Measurements from ENCODE around the gene CBLN3. TPM values are rescaled to one million over a fixed set of nuclear protein-coding genes. Genes with fewer than 3 reads are reported as not detected.

The CBLN3 gene
- total and polyA plus RNA-seq, 2 of the 4 experiments (the other 2 are of a cell fraction): 0.72 to 4.5 TPM

DNA sequence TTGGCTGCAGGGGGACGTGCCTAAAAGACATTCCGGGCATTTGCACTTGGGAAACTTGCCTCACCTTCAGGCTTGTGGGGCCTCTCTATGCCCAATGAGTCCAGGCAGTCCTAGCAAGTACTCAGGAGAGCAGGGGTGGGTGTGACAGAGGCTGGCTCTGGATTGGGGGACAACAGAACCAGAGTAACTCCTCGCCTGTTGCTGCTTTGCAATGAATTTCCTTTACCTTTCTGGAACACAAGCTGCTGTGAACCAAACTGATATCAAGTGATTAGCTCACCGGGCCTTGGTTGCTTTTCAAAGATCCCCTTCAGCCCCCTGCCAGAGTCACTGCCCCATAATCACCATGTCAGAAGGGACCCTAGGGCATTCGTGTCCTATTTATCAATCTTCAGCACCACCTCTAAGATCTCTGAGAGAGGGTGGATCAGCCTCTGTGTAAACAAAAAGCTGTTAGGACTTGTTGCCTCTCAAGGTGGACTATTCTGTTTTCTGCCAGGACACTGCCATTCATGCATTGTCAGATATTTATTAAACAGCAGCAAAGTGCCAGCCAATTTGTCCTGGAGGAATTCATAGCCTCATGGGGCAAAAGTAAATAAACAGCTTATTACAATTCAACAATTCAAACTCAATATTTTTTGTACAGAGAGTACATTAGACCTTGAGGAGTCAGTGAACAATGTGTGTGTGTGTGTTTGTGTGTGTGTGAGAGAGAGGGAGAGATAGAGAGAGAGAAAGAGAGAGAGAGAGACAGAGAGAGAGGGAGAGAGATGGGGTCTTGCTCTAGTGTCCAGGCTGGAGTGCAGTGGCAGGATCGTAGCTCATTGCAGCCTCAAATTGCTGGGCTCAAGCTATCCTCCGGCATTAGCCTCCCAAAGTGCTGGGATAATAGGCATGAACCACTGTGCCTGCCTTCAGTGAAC lies 50.2 kb downstream of the CBLN3 start:
- Histone ChIP-seq H2BK15ac (ENCODE audit: low read depth, low read length) (no peak overlapping the region), H3K9me1 (ENCODE audit: insufficient read depth, low read length) (peaks cover 7% of the 10 kb centered on the region), H3K4me3 (ENCODE audit: insufficient read depth, low read depth, low read length) (no peak overlapping the region), H2BK20ac (ENCODE audit: low read depth, low read length) (no peak overlapping the region), H2BK5ac (ENCODE audit: low read depth, low read length, poor library complexity, severe bottlenecking) (no peak overlapping the region), H4K91ac (ENCODE audit: insufficient read depth, low read depth, low read length) (no peak overlapping the region), H3K27me3 (ENCODE audit: control insufficient read depth, insufficient read depth, low read length) (peaks cover 5% of the 10 kb centered on the region), H3K27ac (ENCODE audit: insufficient read depth, low read length) (no peak overlapping the region), H2AFZ (replicated peaks; ENCODE audit: low read length, poor library complexity) (no peak overlapping the region), H4K5ac (ENCODE audit: low read depth, low read length) (no peak overlapping the region), H3K56ac (ENCODE audit: extremely low read depth, insufficient read depth, low read length) (no peak overlapping the region), H2AK5ac (ENCODE audit: low read depth, low read length) (no peak overlapping the region), H3K23ac (ENCODE audit: low read depth, low read length) (no peak overlapping the region), H3K79me1 (ENCODE audit: low read depth in 1 of 2, low read length in 2 of 2) (no peaks in the 10 kb centered on the region), H3K9me3 (ENCODE audit: control insufficient read depth, insufficient read depth, low read length) (no peaks in the 10 kb centered on the region), H3K4ac (ENCODE audit: low read depth, low read length) (no peak overlapping the region), H3K14ac (replicated peaks; ENCODE audit: low read depth, low read length) (no peak overlapping the region), H3K18ac (ENCODE audit: low read depth, low read length) (no peak overlapping the region), H2BK120ac (ENCODE audit: low read depth, low read length) (no peak overlapping the region), H3K4me2 (ENCODE audit: low read depth, low read length) (no peak overlapping the region), H3K36me3 (ENCODE audit: control insufficient read depth, insufficient read depth, low read length) (peaks cover 40% of the 10 kb centered on the region), H3K9ac (ENCODE audit: low read depth, low read length) (no peak overlapping the region), H2AK9ac (replicated peaks; ENCODE audit: low read depth, low read length, poor library complexity) (no peak overlapping the region), H4K20me1 (ENCODE audit: insufficient read depth, low read length) (0 out of 2 replicates have a peak, but pooled peaks cover 3% of the 10 kb centered on the region), H4K8ac (ENCODE audit: low read depth in 2 of 2, low read length in 2 of 2) (no peak overlapping the region), H3K4me1 (ENCODE audit: control insufficient read depth, insufficient read depth, low read length) (no peaks in the 10 kb centered on the region)
- TF ChIP-seq, protein P1, sequence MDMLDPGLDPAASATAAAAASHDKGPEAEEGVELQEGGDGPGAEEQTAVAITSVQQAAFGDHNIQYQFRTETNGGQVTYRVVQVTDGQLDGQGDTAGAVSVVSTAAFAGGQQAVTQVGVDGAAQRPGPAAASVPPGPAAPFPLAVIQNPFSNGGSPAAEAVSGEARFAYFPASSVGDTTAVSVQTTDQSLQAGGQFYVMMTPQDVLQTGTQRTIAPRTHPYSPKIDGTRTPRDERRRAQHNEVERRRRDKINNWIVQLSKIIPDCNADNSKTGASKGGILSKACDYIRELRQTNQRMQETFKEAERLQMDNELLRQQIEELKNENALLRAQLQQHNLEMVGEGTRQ (IDR thresholded peaks at IDR 0.05; ENCODE audit: low read depth, low read length): no peak
- TF ChIP-seq, protein P2, sequence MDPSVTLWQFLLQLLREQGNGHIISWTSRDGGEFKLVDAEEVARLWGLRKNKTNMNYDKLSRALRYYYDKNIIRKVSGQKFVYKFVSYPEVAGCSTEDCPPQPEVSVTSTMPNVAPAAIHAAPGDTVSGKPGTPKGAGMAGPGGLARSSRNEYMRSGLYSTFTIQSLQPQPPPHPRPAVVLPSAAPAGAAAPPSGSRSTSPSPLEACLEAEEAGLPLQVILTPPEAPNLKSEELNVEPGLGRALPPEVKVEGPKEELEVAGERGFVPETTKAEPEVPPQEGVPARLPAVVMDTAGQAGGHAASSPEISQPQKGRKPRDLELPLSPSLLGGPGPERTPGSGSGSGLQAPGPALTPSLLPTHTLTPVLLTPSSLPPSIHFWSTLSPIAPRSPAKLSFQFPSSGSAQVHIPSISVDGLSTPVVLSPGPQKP (IDR thresholded peaks at IDR 0.05; ENCODE audit: borderline replicate concordance, low read depth, low read length): no peak
- TF ChIP-seq NFE2L2 (IDR thresholded peaks at IDR 0.05; ENCODE audit: low read depth, low read length): no peak
- no peak for TF ChIP-seq CEBPB (IDR thresholded peaks at IDR 0.05; ENCODE audit: low read depth, low read length)
- TF ChIP-seq, protein P3, sequence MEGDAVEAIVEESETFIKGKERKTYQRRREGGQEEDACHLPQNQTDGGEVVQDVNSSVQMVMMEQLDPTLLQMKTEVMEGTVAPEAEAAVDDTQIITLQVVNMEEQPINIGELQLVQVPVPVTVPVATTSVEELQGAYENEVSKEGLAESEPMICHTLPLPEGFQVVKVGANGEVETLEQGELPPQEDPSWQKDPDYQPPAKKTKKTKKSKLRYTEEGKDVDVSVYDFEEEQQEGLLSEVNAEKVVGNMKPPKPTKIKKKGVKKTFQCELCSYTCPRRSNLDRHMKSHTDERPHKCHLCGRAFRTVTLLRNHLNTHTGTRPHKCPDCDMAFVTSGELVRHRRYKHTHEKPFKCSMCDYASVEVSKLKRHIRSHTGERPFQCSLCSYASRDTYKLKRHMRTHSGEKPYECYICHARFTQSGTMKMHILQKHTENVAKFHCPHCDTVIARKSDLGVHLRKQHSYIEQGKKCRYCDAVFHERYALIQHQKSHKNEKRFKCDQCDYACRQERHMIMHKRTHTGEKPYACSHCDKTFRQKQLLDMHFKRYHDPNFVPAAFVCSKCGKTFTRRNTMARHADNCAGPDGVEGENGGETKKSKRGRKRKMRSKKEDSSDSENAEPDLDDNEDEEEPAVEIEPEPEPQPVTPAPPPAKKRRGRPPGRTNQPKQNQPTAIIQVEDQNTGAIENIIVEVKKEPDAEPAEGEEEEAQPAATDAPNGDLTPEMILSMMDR (conservative IDR thresholded peaks at IDR 0.05; ENCODE audit: low read depth, low read length): no peak
- no peak for TF ChIP-seq BHLHE40 (IDR thresholded peaks at IDR 0.05; ENCODE audit: low read depth, low read length)
- TF ChIP-seq CHD1 (IDR thresholded peaks at IDR 0.05; ENCODE audit: low read depth, low read length): no peak
- TF ChIP-seq FOS (IDR thresholded peaks at IDR 0.05; ENCODE audit: low read depth, low read length): no peak
- no peak for TF ChIP-seq MXI1 (IDR thresholded peaks at IDR 0.05; ENCODE audit: borderline replicate concordance, low read depth, low read length)
- no peak for TF ChIP-seq POLR2A (IDR thresholded peaks at IDR 0.05; ENCODE audit: low read depth, low read length)
- TF ChIP-seq MAFK (IDR thresholded peaks at IDR 0.05; ENCODE audit: low read depth, low read length): no peak
- no peak for TF ChIP-seq MAZ (IDR thresholded peaks at IDR 0.05; ENCODE audit: borderline replicate concordance, low read depth, low read length)
- CTCF ChIA-PET: interaction anchor here (1.0 kb wide), 1 partner anchor 52 kb away, joined by 3 read pairs; no protein-coding TSS in a partner anchor
- intact Hi-C loops (cut with micrococcal nuclease) (no loop called here), dilution Hi-C loops (cut with HindIII; ENCODE audit: low sequenced_read_pairs, unreplicated experiment) (no loop called here), in situ Hi-C loops (cut with MboI; ENCODE audit: low sequenced_read_pairs) (no loop called here)
- ATAC-seq (ENCODE audit: low read depth): no peak
- POLR2A ChIA-PET (ENCODE audit: unreplicated experiment): interaction anchor here (1.2 kb wide), 1 partner anchor 10 kb away, joined by 3 read pairs; no protein-coding TSS in a partner anchor
- BruUV-seq (replicated peaks): no TSS peak
- WGBS, 2 experiments (ENCODE audit: extremely low coverage in 2 of 2, insufficient read length in 1 of 2): 83% methylated on average over 5 of the region's 7 CpGs; no CpG with 5 or more reads in 1 of the 2 experiments
- no peak for DNase-seq

Measured in IMR-90 (cell line).